HuH-7.5 (cell line): Measurements from ENCODE around the gene SELENBP1.
A peak's percentile ranks its signal among the peaks of the same experiment; 100 is the strongest.
"Not testable (repeated sequence)": the region's sequence is repeated elsewhere in the genome, so short reads cannot be mapped to it uniquely, and the experiment has no call there.

Experiments used
- DNase-seq: peaks from one replicate; pipeline ENCODE4 v3.0.0; 2011; ENCODE audit warnings: low spot score

The SELENBP1 gene

DNA sequence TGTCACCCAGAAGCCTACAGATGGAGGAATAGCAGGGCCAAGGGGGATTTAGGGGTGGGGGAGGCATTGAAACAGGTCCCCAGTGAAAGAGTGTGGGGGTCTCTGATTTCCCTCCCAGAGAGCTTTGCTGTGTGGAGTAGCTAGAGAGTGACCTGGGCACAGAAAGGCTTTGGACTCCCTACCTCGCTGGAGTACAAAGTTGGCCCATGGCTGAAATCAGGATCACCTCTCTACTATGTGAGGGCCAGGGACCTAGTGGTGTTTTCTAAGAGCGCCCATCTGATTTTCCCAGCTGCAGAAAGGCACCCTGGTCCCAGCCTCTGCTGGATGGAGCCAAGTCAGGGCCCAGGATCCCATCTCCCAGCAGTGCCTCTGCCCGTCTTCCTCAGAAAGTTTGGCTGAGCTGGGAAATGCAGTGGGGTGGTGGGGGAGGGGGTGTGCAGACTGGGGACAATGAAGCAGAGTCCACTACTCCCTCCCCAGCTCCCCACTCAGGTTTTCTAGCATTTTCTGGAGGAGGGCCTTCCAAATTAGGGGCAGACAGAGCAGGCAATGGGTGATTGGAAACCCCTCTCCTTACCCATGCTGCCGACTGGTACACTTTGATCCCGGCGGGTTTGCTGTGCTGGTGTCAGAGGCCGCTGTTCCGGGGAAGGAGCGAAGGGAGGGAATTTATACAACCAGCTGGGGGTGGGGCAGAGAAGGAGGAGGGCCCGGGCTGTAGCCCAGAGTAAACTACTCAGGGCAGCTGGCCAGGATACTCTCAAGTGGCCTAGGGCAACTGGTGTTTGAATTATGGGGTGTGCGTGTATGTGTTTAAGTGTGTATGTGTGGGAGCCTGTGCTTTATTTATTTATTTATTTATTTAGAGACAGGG, at the start of gene SELENBP1:
SELENBP1 (minus strand) TSS at position 648 of the 877 bp plus-strand sequence; CDS start at position 584, 64 bp downstream.
- peak; percentile 70 for DNase-seq

DNA sequence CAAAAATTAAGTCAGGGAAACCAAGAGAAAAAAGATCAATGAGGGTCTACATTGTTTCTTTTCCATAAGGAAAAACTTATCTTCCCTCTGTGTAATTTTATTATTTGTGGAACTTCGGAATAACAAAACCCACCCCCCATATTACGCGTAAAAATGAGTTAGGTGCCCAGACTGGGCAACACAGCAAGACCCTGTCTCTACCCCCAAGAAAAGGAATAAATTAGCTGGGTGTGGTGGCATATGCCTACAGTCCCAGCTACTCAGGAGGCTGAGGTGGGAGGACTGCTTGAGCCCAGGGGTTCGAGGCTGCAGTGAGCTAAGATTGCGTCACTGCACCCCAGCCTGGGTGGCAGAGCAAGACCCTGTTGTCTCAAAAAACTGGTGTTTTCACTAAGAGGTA, 47.3 kb upstream of the SELENBP1 start:
- DNase-seq: no peak

DNA sequence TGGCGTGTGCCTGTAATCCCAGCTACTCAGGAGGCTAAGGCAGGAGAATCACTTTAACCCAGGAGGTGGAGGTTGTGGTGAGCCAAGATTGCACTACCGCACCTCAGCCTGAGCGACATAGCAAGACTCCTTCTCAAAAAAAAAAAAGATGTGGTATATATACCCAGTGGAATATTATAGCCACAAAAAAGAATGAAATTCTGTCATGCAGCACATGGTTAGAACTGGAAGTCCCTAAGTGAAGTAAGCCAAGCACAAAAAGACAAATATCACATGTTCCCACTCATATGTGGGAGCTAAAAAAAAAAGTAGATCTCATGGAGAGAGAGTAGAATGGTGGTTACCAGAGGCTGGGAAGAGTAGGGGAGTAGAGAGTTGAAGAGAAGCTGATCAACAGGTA, 45.6 kb upstream of the SELENBP1 start:
- no peak for DNase-seq

DNA sequence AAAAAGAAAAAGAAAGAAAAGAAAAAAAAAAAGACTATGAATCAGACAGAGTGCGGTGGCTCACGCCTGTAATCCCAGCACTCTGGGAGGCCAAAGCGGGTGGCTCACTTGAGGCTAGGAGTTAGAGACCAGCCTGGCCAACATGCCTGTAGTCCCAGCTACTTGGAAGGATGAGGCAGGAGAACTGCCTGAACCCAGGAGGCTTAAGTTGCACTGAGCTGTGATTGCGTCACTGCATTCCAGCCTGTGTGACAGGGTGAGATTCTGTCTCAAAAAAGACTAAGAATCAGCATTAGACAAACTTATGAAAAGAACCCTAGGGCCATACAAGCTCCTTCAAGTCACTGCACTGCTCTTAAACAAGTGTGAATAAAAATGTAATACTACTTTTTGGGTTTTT, 43.7 kb upstream of the SELENBP1 start:
- no peak for DNase-seq

DNA sequence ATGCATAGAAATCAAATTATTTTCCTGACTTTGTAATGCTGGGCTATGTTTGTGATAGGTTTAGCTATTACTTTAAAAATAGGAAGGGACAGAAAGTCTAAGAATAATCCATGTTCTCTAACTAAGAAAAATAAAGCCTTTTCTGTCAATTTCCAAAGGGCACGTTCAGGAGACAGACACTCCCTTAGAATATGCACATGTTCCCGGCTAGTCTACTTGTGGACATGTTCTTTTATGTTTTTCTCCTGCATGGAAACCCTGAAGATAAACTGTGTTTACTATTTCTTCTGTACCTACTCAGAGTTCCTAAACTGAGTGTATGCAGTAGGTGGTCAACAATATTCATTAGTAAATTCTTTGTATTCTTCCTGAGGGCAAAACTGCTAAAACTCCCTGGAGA, 39.4 kb upstream of the SELENBP1 start:
- DNase-seq: no peak

DNA sequence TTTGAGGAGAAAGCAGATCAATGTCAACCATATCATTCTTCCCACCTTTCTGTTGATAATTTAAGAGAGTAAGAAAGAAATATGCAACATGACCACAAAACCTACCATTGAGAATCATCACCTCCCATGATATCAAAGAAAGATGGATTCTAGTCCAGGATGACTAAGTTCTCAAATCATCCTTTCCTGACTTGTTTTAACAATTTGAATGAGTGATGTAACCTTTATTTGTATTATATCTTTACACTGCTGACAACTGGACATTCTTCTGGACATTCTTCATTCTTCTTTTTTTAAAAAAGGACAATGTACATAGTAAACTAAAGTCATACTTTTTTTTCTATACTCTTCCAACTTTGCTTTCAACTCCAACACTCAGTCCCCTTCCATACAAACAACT, 36.4 kb upstream of the SELENBP1 start:
- no peak for DNase-seq

DNA sequence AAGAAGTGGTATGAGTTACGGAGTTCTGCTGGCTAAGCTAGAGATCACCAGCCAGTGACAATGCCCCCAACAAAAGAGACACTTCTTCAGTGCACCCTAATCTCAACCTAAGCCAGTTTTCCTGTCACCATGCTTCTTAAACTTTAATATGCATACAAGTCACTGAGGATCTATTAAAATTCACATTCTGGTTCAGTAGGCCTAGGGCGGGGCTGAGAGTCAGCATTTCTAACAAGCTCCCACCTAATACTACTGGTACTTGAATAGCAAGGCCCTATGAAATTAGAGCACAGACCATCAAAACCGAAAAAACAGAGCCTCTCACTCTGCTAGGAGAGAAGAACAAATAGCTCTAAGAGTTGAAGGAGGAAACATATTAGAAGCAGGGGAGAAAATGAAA, 34.8 kb upstream of the SELENBP1 start:
- no peak for DNase-seq

DNA sequence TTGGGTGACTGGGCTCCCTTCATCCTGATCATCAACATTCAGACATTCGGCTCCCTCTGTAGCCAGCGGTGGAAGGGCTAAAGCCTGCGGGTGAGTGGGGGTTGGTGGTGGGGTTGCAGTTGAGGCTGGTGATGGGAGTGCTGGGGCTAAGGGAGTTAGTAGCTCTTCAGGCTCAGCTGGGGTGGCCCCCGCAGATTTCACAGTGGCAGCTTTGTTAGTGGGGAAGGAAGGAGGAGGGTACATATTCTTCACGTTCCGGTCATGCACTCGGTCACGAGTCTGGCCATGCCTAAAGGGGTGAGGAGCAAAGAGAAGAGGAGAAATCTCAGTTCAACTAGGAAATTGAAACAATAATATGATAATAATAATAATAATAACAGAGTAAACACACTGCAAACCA, 33.7 kb upstream of the SELENBP1 start:
- DNase-seq: no peak

DNA sequence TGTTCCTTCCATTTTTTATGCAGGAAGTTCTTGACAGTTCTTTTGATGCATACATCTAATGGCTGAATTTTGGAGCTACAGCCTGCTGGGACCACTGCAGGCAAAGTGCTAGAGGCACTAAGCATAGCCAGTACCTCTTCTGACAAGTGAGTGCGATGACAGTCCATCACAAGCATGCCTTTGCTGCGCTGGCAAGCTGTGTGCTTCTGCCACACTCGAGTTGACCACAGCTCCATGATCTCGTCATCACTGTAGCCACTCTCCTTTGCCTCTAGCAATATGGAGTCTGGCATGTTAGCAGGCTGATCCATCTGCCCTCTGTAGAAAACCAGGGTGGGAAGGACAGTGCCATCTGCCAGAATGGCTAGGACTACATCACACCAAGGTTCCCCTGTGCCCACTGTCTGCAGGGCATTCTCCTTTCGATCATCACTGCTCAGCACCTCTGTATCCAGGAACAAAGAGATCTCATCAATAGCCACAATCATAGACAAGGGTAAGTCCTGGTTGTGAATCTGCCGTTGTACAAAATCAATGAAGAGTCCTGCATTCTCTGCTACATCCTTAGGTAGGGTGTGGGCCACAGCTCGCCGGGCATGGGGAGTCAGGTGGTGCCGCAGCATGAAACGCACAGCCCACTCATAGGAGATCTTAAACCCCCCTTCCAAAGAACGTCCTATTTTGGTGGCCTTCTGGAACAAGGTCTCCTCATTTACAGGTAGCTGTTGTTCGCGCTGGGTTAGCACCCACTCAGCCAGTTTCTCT, 32.9 kb upstream of the SELENBP1 start:
- DNase-seq: no peak

DNA sequence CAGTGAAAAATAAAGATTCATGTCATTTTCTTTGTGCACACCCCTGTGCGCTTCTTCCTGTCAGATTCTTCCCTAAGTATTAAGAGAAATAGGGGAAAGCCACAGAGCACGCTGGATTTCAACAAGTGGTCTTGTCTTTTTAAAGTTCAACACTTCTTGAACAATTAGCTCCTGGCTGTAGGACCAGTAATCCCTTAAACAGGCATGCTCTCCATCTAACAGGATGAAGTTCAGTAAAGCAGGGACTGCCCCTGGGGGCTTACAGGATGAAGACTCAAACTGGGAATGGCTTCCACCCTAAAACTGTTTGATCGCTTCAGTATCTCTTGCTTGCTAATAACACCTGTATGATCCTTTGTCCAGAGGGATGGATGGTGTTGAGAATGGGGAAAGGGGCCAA, 31.1 kb upstream of the SELENBP1 start:
- no peak for DNase-seq

DNA sequence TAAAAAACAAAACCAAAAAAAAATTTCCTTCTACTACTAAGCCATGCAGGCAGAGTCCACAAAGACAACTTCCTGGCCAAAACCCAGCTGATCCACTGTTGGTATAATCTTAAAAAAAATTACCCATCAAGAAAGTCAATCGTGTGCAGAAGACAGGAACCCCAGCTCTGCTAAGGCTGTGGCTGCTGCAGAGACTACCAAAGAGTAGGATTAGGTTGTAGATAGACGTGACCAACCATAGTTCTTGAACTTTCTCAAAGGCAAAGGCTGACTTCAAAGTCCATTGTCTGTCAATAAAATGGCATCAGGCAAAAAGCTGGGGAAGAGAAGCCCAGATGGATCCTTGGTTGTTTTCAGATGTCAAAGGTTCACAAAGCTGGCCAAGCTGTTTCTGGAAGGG, 30.3 kb upstream of the SELENBP1 start:
- DNase-seq: no peak

DNA sequence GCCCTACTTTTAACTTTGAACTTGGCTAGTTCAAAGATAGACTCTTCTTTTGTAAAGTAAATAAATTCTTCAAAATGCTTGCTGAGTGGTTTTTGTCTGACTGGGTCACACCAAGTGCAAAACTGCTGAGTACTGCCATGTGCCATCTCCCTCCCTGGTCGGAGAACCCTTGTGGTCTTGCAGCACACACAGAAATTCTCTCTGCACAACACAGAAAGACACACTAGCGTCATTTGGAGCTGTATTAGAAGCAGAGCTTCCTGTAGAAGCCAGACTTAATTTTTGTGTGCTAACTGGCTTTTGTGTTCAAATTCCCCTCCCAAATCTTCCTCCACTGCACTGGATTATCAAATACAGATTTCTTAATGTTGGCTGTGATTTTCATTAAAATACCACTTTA, 29.4 kb upstream of the SELENBP1 start:
- DNase-seq: no peak

DNA sequence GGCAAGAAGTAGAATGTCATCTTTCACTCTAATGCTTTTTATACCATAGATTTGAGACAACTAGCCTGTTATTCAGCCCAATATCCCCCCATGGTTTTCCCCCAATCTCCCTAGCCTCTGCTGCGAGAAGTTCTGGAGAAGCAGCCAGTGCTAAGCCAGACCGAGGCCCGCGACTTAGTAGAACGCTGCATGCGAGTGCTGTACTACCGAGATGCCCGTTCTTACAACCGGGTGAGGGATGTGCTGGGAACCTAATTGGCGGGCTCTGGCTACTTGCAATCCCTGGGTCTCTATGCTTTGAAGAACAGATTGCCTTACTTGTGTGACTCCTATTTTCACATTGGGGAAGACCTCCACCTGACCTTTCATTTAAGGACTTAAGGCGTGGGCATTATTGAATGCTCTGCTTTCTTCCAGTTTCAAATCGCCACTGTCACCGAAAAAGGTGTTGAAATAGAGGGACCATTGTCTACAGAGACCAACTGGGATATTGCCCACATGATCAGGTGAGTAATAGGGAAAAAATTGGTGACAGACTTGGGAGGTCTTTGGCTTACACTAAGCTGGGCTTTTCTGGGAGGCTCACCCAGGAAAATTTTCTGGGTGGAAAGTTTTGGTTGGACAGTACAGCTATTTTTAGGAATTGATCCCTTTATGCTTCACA, 28.8 kb upstream of the SELENBP1 start:
- no peak for DNase-seq

DNA sequence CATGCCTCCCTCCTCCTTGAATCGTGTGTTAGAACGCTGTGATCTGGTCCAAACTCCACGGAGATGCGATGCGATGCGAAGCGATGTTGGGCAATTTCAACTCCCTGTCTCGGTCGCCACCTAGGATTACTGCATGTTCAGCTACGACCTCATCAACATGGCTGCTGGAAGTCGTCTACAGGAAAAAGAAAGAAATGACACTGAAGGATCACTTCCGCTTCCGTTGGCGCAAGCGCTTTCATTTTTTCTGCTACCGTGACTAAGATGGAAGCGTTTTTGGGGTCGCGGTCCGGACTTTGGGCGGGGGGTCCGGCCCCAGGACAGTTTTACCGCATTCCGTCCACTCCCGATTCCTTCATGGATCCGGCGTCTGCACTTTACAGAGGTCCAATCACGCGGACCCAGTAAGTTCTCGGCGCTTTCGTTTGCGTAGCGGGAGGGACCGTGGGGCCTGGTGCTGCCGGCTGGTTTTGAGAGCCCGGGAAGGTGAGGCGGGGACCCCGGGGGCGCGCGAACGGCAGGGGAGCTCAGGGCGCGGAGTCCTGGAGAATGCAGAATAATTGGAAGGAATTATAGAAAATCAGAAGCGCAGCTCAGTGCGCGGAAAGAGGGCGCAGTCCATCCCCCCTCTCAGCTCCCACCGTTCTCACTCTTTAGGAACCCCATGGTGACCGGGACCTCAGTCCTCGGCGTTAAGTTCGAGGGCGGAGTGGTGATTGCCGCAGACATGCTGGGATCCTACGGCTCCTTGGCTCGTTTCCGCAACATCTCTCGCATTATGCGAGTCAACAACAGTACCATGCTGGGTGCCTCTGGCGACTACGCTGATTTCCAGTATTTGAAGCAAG, 27.0 kb upstream of the SELENBP1 start, which contains the start of gene PSMB4:
PSMB4 (plus strand) TSS at position 250 of the 848 bp plus-strand sequence; CDS start at position 265, 15 bp downstream.
- DNase-seq: peak; percentile 69

DNA sequence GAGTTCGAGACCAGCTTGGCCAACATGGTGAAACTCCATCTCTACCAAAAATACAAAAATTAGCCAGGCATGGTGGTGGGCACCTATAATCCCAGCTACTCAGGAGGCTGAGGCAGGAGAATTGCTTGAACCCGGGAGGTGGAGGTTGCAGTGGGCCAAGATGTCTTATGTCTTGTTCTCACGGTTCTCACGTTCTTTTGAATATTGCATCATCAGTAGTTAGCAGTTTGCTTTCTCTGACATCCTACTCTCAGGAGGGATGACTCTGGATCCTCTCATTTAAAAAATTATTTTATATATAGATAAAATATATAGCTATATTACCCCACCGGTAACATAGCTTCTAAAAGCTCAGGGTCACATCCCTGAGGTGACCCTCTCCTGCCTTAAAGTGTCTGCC, 23.8 kb upstream of the SELENBP1 start:
- DNase-seq: not testable (repeated sequence)

DNA sequence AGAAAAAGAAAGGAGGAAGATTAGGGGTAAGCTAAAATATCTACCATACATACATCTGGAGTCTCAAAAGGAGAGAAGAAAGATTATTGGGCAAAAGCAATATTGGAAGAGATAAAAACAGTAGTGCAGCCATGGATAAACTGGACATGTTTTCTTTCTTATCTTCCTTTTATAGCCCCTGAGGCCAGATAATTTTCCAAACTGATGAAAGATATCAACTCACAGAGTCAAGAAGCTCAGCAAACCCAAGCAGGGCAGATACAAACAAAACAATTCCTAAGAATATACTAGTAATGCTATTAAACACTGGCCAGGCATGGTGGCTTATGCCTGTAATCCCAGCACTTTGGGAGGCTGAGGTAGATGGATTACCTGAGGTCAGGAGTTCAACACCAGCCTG, 21.1 kb upstream of the SELENBP1 start:
- DNase-seq: no peak

DNA sequence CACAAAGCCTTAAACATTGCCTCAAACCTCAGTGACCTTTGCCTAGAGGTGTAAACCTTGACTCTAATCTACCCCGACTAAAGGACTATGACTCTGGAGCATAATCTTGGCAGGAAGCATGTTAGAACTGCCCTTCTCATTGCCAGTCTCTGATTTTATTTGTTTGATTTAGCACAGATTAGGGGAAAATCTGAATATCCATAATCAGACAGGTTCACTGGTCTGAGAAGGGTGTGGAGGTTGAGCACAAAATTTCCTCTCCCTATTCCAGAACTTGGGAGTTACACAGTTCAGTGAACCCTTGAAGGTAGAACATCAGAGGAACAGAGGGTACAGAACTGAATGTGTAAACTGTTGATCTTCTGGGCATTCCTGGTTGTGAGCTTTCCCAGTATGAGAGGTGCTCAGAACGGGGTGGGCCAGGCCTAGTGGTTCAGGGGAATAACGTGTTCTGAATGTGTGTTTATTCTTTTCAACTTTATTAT, 18.6 kb upstream of the SELENBP1 start:
- DNase-seq: no peak

DNA sequence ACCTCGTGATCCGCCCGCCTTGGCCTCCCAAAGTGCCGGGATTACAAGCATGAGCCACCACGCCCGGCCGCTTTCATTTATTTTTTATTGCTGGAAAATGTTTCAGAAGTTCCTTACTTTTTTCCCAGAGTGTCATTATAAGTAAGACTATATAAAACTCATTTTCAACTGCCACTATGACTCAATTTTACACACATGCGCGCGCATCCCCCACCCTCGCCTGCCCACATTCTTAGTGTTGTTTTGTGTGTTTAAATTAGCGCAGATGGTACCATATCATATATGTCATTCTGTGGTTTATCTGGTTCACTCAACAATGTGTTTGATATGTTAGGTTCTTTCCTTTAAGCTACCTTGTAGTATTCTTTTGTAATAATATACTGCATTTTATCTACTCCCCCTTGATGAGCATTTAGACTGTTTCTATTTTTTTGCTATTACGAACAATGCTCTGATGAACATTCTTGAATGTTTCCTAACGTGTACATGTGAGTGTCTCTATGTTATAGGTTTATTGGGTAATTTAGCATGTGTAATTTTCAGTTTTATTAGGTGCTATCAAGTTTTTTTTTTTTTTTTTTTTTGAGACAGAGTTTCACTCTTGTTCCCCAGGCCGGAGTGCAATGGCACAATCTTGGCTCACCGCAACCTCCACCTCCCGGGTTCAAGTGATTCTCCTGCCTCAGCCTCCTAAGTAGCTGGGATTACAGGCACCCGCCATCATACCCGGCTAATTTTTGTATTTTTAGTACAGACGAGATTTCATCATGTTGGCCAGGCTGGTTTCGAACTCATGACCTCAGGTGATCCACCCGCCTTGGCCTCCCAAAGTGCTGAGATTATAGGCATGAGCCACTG, 17.9 kb upstream of the SELENBP1 start:
- DNase-seq: not testable (repeated sequence)

DNA sequence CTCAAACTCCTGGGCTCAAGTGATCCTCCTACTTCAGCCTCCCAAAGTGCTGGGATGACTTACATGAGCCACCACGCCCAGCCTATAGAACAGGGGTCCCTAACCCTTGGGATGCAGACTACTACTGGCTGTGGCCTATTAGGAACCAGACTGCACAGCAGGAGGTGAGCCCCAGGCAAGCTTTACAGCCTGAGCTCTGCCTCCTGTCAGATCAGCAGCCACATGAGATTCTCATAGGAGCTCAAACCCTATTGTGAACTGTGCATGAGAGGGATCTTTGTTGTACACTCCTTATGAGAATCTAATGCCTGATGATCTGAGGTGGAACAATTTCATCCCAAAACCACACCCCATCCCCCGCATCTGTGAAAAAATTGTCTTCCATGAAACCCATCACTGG, 13.5 kb upstream of the SELENBP1 start:
- no peak for DNase-seq

DNA sequence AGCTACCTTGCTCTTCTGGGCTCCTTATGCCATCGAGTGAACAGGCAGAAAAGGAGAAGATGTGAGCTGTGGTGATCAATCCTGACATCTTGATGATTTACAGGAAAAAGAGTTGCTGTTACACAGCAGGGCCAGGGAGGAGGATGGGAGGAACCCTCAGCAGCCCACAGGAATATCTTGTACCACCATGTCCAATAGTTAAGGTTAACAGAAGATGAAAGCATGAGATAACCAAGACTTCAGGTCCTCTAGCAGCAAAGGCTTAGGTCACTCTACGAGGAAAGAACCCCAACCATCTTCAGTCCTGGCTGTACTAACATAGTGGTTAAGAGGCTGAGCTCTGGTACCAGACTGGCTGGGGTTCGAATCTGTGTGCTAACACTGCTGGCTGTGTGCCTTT, 12.1 kb upstream of the SELENBP1 start:
- DNase-seq: no peak
